DMS 273 treated with DMSO at 0.1 percent for 48 hours (cell line): Measurements from ENCODE around the gene DYNC1H1.

Experiments used
- DNase-seq: peaks from one replicate; lab custom pipeline; 2025; lab: John Stamatoyannopoulos, UW

DYNC1H1 gene

DNA sequence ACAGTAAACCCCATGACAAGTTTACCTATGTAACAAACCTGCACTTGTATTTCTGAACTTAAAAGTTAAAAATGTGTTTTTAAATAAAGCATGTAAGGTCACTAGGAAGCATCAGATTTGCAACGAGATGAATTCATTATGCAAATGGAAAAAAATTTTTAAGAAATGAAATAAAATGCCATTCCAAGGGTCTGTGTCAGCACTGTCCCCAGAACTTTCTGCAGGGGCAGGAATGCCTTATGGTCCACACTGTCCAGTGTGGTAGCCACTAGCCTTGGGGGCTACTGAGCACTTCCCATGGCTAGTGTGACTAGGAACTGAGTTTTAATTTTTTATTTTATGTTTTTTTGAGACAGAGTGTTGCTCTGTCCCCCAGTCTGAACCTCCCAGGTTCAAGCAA lies 73.3 kb downstream of the DYNC1H1 start:
- no peak for DNase-seq

DNA sequence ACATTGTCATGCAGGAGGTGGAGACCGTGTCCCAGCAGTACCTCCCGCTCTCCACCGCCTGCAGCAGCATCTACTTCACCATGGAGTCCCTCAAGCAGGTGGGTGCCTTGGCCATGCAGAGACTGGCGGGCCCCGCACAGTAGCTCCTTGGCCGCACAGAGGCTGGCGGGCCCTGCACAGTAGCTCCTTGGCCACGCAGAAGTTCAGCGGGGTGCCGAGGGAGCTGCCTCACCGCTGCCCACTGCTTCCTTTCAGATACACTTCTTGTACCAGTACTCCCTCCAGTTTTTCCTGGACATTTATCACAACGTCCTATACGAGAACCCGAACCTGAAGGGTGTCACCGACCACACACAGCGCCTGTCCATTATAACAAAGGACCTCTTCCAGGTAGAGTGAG lies 74.8 kb downstream of the DYNC1H1 start:
- no peak for DNase-seq

DNA sequence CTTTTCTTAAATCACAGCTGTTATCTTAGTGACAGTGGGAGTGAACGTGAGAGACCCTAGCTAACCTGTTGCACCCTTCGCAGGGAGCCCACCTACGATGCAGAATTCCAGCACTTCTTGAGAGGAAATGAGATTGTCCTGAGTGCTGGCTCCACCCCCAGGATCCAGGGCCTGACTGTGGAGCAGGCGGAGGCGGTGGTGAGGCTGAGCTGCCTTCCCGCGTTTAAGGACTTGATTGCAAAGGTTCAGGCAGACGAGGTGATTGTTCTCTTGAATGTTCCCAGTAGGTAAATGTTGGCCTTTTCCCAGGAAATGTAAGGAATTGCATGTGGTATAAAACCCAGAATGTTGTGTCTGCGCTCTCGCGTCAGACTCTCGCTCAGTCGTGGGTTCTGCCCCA lies 75.8 kb downstream of the DYNC1H1 start:
- no peak for DNase-seq

DNA sequence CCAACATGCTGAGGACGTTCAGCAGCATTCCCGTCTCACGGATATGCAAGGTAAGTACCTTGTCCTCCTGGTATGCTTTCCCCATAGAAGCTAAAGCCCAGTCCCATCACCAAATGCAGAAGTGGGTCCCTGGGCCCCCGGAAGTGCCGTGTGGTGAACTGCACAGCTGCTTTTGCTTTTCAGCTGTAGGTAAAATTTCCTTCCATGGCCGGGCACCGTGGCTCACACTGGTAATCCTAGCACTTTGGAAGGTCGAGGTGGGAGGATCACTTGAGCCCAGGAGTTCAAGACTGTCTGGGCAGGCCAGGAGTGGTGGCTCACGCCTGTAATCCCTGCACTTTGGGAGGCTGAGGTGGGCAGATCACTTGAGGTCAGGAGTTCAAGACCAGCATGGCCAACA lies 78.3 kb downstream of the DYNC1H1 start:
- no peak for DNase-seq

DNA sequence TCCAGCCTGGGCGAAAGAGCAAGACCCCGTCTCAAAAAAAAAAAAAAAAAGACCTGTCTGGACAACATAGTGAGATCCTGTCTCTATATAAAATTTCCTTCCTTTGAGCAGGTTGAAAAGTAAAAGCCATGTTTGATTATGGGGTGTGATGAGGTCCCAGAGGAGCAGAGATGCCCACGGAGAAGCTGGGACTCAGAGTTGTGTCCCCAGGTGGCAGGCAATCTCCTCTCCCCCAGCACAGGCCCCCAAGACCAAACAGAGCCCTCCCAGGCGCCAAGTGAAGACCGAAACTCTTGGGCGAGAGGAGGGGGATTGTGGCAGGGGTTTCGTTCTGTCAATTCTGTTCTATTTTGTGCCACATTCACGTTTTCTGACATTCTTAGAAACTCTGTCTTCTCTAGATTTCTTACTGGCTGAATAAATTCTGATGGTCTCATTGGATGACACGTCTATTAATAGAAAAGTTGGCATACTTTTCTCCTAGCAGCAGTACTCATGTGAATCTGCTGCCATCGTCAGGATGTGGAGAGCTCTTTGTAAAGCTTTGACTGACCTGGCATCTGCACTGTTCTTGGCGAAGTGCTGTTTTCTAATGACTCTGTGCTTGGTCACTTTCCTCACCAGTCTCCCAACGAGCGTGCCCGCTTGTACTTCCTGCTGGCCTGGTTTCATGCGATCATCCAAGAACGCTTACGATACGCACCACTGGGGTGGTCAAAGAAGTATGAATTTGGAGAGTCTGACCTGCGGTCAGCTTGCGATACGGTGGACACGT lies 79.1 kb downstream of the DYNC1H1 start:
- DNase-seq = no peak

DNA sequence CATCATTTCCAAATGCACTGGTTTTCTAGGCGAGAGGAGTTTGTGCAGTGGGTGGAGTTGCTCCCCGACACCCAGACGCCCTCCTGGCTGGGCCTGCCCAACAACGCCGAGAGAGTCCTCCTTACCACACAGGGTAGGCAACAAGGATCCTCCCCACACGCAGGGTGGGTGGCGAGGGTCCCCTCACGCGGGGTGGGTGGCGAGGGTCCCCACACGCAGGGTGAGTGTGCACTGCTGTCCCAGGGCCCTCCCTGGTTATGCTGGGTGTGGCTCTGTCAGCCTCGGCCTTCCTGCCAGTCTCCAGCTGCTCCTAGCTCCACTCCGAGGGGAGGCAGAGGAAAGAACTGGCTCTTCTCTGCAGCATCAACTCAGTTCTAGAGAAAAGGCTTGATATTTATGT lies 80.2 kb downstream of the DYNC1H1 start:
- DNase-seq = no peak

DNA sequence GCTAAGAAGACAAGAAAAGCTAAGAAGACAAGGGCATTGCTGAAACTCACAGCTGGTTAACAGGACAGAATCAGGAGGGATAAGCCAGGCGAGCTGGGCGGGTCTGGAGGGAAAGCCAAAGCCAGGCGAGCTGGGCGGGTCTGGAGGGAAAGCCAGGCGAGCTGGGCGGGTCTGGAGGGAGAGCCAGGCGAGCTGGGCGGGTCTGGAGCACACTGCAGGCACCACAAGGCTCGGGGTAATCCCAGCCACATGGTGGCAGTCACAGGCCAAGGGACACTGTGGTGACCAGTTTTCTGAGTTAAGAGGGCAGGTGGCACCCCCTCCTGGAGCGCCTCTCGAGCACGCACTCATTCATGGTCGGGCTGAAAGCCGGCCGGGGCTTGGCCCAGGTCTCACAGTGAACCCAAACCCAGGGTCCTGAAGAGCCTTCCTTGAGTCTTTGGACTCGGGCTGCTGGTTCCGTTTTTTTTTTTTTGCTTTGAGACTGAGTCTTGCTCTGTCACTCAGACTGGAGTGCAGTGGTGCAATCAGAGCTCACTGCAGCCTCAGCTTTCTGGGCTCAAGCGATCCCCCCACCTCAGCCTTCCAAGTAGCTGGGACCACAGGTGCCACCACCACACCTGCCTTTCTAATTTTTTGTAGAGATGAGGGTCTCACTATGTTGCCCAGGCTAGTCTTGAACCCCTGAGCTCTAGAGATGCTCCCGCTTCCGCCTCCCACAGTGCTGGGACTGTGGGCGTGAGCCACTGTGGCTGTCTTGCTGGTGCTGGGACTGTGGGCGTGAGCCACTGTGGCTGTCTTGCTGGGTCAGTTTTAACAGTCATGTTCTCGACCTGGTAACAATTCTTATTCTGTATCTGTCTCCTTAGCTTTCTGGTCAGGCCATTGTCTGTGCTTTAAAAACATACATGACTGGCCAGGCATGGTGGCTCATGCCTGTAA lies 82.2 kb downstream of the DYNC1H1 start:
- peak; percentile 26 for DNase-seq

DNA sequence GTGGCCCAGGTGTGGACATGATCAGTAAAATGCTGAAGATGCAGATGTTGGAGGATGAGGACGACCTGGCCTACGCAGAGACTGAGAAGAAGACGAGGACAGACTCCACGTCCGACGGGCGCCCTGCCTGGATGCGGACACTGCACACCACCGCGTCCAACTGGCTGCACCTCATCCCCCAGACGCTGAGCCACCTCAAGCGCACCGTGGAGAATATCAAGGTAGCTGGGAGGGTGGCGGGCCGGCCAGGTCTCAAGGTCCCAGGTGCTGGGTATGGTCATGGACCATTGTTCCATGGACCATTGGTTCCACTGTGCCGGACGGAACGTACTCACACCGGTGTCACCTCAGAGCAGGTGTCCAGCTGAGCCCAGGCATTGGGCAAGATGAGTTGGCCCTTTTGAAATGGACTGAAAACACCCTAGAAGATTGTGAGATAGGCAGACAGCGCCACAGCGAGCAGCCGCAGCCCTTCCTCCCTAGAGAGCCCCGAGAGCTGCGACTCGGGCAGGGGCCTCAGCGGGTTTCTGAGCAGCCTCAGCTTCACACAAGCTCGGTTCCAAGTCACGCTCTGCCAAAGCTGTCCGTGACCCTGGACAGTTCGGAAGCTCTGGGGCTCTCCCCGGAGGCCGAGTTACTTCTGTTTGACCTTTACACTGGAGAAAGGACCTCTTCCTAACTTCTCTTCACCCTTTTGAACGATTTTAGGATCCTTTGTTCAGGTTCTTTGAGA lies 83.6 kb downstream of the DYNC1H1 start:
- no peak for DNase-seq

DNA sequence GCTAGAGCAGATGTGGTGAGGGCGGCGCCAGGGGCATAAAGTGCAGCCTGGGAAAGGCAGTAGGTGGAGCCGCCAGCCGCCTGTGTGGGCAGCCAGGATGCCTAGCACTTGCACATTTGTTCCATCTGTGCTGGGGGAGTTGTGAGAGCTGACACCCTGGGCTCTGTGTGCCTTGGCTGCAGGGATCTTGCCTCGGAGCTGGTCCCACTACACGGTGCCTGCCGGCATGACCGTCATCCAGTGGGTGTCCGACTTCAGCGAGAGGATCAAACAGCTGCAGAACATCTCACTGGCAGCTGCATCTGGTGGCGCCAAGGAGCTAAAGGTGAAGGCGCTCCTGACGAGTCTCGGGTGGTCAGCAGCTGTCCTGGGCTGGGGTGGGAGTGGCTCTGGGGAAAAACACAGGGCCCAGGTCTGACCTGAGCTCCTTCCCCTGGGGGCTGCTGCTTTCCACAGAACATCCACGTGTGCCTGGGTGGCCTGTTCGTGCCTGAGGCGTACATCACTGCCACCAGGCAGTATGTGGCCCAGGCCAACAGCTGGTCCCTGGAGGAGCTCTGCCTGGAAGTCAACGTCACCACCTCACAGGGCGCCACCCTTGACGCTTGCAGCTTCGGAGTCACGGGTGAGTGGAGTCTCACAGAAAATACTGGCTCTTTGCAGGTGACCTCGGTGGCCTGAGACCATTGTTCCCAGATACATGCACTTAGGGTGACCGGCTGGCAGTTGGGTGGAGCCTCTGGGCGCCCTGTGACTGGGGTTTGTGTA lies 85.1 kb downstream of the DYNC1H1 start:
- no peak for DNase-seq

DNA sequence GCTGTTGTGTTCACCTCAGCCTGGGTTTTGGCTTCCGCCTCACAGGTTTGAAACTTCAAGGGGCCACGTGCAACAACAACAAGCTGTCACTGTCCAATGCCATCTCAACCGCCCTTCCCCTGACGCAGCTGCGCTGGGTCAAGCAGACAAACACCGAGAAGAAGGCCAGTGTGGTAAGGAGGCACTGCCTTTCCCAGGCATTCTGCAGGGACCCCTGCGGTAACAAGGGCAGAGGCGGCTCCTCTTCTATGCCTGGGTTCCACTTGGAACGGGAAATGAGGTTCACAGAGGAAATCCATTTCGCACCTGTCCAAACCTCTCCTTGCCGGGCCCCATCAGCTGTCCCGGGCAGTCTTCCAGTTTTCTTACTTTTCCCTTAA lies 85.6 kb downstream of the DYNC1H1 start:
- DNase-seq = no peak

DNA sequence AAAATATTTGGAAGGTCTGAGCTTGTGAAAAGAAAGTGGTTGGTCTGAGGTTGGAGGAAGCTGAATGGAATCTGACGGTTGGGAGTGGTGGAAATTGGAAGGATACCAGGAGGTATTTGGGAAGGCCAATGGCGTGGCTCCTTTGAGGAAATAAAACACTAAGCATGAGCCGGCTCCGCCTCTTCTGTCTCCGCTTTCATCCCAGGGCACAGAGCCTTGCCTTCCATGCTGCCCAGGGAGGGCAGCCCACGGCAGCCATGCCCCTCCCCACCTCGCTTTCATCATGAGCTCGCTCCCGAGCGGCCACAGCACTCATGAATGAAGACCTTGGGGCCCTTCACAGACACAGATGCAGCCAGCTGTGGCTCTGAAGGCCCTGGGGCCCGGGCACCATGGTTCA lies 86.3 kb downstream of the DYNC1H1 start:
- no peak for DNase-seq

DNA sequence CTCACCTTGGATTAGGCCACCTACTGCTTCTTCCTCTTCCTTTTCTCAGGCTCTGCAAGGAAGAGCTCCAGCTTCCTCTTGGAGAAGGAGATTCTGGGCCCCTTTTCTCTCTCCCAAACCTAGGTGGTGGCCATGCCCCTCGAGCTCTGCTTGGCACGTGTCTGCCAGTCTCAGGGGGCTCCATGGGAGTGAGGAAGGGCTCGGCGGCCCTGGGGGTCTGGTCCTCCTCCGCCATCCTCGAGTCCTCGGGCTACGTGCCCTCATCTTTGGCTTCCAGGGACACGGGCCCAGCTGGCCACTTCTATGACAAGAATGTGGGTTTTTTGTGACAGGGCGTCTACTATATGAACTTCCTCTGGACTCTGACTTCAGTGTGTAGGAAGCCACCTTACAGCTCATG lies 88.1 kb downstream of the DYNC1H1 start:
- DNase-seq = no peak

DNA sequence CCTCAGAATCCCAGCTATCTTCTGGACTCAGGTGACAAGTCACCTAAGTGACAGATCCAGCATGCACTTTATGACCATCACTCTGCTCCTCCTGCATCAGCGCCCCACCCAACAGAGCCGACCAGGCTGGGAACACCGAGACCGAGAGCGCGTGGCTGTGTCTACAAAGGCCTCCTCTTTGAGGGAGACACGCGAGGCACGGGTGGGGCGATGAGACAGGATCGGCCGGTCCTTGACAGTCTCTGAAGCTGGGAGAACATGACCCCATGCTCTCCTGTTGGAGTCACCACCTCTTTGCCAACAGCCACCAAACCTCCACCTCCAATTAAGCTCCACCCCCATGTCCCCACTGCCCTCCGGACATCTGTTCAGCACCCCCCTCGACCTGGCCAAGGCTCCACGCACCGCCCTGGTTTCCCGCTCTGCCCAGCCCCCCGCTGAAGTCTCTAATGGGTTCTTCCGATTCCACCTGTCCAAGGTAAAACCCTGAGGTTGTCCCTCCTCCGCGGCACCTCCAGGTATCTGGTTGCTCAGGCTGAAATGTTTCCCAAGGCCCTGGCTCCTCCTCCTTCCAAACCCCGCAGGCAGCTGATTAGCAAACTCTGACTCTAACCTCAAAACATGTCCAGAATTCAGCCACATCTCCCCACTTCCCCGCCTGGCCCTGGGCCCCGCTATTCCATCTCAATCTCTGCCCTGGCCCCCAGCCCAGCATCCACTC lies 91.0 kb downstream of the DYNC1H1 start:
- DNase-seq = no peak

DNA sequence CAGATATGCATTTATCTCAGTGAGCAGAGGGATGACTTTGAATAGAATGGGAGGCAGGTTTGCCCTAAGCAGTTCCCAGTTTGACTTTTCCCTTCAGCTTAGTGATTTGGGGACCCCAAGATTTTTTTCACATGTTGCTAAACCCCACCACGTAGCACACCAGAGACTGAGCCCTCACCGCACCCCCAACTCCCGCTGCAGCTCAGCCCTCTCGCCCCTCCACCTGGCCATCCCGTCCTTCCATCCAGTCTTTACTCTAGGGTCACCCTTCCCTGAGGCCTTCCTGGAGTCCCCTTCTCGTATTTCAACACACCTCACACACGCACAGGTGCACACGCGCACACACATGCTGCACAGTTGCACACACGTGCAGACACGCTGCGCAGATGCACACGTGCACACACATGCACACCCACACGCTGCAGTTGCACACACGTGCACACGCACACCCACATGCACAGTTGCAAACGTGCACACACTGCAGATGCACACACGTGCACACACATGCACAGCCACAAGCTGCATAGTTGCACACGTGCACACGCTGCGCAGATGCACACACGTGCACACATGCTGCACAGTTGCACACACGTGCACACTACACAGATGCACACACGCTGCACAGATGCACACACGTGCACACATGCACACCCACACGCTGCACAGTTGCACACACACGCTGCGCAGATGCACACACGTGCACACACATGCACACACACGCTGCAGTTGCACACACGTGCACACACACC lies 92.5 kb downstream of the DYNC1H1 start:
- DNase-seq = no peak

DNA sequence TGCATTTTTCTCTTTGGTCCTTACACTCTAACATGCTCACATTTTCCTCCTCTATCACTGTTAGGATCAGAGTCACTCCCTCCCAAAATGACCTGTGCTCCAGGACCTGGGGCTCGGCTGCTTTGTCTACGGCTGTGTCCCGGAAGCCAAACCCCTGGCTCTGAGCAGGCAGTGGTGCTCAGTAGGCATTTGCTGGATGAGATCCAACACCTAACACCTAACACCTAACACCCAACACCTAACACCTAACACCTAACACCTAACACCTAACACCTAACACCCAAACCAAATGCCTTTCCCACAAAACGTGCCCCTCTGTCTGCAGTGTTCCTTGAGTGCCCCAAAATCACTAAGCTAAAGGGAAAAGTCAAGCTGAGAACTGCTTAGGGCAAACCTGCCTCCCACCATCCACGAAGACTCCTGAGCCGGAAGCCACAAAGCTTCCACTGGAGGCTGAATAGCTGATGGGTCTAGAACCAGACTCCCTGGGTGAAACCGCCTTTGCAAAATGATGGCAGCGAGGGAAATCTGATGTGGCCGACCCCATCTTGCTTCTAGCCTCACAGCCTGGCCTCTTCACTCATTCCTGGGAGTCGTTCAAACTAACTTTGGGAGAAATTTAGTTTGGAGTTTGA lies 93.2 kb downstream of the DYNC1H1 start:
- DNase-seq = no peak

DNA sequence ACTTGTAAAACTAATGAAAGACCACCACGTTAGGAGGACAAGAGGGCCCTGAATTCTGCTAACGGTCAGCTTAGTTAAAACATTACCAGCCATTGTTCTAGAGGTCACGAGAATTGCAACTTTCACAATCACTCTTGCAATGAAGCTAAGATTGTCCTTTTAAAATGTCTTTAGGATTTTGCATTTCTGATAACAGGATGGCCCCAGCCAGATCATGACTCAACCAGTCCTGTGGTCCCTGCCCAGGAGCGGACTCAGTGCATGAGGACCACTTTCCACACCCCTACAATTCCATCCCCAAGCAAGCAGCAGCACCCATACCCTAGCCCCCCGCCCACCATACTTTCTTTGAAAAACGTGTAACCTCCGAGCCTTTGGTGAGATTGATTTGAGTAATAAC lies 93.8 kb downstream of the DYNC1H1 start:
- no peak for DNase-seq

DNA sequence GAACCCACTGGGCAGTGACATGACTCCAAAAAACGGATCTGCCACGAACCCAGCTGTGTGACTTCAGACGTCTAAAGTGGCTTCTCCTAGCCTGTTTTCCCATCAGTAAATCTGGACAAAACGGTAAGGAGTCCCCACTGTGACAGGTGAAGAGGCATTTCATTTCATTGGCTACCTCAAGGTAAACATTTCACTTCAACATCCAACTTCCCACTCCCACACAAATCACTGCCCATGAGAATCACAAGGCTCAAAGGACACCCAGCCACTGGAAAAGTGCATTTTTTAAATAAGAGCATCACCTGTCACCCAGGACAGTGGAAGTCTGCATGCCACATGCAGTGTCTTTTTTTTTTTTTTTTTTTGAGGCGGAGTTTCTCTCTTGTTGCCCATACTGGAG lies 94.6 kb downstream of the DYNC1H1 start:
- DNase-seq = no peak

DNA sequence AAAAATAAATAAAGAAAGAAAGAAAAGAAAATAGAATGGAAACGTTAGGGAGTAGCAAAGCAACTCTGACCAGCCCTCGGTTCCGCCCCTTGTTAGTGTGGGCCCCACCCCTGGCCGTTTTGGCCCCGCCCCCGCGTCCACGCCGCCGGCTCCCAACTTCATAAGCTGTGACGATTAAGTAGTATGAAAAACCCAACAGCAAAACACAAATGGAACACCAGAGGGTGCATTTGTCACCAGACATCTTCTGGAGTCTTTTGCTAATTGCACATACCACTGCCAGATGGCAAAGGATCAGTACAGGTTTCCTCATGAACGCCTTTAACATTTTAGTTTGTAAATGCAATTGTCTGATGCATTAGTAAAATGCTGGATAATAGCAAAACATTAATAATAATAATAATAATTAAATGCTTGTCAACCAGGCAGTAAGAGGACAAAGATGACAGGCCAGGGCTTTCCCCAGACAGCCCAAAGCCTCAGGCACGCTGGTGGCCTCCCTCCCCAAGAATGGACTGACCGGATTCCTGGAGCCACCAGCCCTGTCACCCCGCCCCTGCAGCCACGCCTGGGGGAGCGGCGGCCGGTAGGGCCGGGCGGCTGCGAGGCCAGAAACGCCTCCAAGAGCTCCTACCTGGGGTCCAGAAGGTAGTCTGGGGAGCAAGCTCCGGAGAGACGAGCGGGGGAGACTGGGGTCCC lies 98.9 kb downstream of the DYNC1H1 start:
- DNase-seq = peak; percentile 91

DNA sequence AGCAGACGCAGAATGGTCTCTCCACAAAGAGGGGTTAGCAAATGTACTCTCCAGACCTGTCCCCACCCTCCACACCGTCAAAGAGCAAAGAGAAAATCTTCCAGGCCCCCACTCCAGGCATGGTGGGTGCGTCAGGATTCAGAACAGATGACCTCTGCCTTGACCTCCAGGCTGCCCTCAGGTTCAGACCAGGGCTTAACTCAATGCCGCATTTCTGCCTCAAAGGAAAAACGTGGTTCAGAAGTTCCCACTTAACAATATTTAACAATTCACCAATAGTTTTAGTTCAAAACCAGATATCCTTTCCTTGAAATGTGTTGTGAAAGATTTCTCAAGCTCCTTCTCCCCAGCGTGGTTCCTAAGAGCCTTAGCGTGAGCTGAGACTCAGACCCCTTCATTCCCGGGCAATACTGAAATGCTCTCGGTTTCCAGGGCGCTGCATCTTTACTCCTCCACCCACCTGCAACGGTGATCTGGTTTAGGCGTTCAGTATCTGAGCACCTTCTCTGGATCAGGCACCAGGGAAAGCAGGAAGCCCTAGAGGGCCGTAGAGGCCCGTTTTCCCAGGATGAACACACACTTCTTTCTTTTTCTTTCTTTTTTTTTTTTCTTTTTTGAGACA lies 99.5 kb downstream of the DYNC1H1 start:
- no peak for DNase-seq
